Activated naive CD4-positive, alpha-beta T cell treated with anti-CD3 and anti-CD28 coated beads, Interleukin-2, amount 50 U/mL, for 24 hours (primary cell): Measurements from ENCODE around the gene BCAR3.
"Not testable (repeated sequence)": the region's sequence is repeated elsewhere in the genome, so short reads cannot be mapped to it uniquely, and the experiment has no call there.

Experiments used
- H3K27ac Mint-ChIP-seq: one replicate; pipeline ENCODE4 v1.8.0; 2021; ENCODE audit warnings: mild to moderate bottlenecking, mixed read lengths
- H3K27me3 Mint-ChIP-seq: one replicate; pipeline ENCODE4 v1.8.0; 2021; ENCODE audit warnings: mixed read lengths
- H3K36me3 Mint-ChIP-seq: one replicate; pipeline ENCODE4 v1.8.0; 2021; ENCODE audit warnings: mixed read lengths
- H3K4me1 Mint-ChIP-seq: one replicate; pipeline ENCODE4 v1.8.0; 2021; ENCODE audit warnings: mixed read lengths
- H3K4me3 Mint-ChIP-seq: one replicate; pipeline ENCODE4 v1.8.0; 2021; ENCODE audit warnings: mild to moderate bottlenecking, mixed read lengths
- H3K9me3 Mint-ChIP-seq: one replicate; pipeline ENCODE4 v1.8.0; 2021; ENCODE audit warnings: mixed read lengths

BCAR3 gene

DNA sequence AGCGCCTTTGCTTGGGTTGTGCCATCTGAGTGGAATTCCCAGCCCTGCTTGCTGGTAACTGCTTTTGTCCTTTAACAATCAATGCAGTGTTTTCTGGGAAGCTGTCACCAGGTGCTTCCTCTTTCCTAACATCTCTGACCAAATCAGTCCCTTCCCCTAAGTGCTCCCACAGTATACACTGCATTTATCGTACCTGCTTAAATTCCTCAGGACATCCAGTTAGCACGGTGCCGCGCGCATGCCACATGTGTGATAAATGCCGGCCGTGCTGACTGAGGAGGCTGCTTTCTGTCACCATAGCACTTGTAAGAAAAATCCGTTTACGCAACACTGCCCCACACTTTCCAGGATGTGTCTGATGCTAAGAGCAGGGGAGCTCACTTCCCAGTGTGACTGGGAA lies 115.4 kb downstream of the BCAR3 start:
- Mint-ChIP-seq H3K9me3 (no peaks in the 10 kb centered on the region), H3K36me3 (no peaks in the 10 kb centered on the region), H3K27me3 (no peaks in the 10 kb centered on the region), H3K4me3 (no peak overlapping the region), H3K4me1 (no peaks in the 10 kb centered on the region), H3K27ac (no peak overlapping the region)

DNA sequence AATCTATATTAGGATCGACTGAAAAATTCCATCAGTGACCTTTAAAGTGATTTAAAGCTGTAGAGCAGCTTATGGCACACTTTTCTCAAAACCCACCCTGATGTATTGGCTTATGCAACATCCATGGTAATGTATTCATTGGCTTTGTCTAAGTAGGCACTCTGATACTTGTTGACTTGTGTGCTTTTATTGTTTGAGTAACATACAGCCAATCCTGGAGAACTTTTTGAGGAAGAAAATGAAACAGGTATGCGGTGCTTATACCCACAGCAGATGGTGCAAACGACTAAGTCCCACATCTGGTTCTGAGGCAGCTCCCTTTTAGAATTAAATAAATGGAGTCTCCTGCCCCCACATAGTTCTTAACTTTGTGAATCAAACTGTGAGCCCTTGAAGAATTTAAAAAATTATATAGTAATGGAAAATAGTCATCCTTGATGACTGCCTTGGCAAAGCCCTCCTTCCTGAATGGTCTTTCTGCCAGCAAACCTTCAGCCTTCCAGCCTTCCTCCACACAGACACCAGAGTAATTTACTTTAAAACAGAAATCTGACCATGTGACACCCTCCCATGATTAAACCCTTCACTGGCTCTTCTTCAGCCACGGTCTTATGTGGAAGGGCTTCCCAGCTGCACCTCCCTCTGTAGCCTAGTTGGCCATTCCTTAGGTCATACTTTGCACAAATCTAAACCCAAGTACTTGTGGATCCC lies 116.0 kb downstream of the BCAR3 start:
- no peaks in the 10 kb centered on the region for H3K9me3 Mint-ChIP-seq
- H3K4me1 Mint-ChIP-seq = no peaks in the 10 kb centered on the region
- H3K36me3 Mint-ChIP-seq = no peaks in the 10 kb centered on the region
- H3K27ac Mint-ChIP-seq = no peak overlapping the region
- H3K4me3 Mint-ChIP-seq = no peak overlapping the region
- H3K27me3 Mint-ChIP-seq = no peaks in the 10 kb centered on the region

DNA sequence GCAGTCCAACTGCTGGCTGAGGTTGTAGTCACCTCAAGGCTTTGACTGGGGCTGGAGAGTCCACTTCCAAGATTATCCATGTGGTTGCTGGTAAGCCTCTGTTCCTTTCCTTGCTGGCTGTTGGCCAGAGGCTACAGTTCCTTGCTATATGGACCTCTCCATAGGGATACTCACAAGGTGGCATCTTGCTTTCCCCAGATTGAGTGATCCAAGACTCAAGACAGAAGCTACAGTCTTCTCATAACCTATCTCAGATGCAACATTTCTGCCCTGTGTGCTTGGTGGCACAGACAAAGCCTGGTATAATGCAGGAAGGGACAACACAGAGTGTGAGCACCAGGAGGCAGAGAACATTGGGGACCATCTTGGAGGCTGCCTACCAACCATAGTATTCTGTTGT lies 121.9 kb downstream of the BCAR3 start:
- peaks cover 8% of the 10 kb centered on the region for H3K4me1 Mint-ChIP-seq

DNA sequence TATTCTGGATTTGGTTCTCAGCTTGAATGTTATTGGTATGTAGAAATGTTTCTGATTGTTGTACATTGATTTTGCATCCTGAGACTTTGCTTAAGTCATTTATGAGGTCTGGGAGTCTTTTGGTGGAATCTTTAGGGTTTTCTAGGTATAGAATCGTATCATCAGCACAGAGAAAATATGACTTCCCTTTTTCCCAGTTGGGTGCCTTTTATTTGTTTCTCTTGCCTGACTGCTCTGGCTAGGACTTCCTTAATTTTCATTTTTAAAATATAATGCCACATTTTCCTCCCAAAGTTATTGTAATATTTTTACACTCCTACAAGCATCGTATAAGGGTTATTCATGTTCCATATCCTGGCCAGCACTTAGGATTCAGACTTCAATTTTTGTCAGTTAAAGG lies 122.6 kb downstream of the BCAR3 start:
- H3K27me3 Mint-ChIP-seq = peaks cover 2% of the 10 kb centered on the region
- peaks cover 14% of the 10 kb centered on the region for H3K4me1 Mint-ChIP-seq
- H3K9me3 Mint-ChIP-seq = no peaks in the 10 kb centered on the region
- H3K27ac Mint-ChIP-seq = no peak overlapping the region
- no peak overlapping the region for H3K4me3 Mint-ChIP-seq
- H3K36me3 Mint-ChIP-seq = no peaks in the 10 kb centered on the region

More for the DNA sequence above, 121.9 kb downstream of the BCAR3 start:
- Mint-ChIP-seq H3K36me3 (no peaks in the 10 kb centered on the region), H3K27me3 (peaks cover 2% of the 10 kb centered on the region), H3K9me3 (no peaks in the 10 kb centered on the region), H3K4me3 (no peak overlapping the region), H3K27ac (no peak overlapping the region)

- Mint-ChIP-seq H3K36me3 (no peaks in the 10 kb centered on the region), H3K4me1 (peaks cover 15% of the 10 kb centered on the region)
These were observed 125.3 kb downstream of the BCAR3 start for GRCh38 chr1:93556291-93556690.

GRCh38 chr1:93554883-93555872 lies 126.5 kb downstream of the BCAR3 start:
- Mint-ChIP-seq H3K36me3 (no peaks in the 10 kb centered on the region), H3K4me3 (no peak overlapping the region), H3K27ac (no peak overlapping the region), H3K27me3 (peaks cover 6% of the 10 kb centered on the region), H3K9me3 (no peaks in the 10 kb centered on the region), H3K4me1 (peaks cover 15% of the 10 kb centered on the region)

More at GRCh38 chr1:93556291-93556690, 125.3 kb downstream of the BCAR3 start:
- Mint-ChIP-seq H3K4me3 (no peak overlapping the region), H3K27me3 (peaks cover 8% of the 10 kb centered on the region), H3K27ac (no peak overlapping the region), H3K9me3 (no peaks in the 10 kb centered on the region)

DNA sequence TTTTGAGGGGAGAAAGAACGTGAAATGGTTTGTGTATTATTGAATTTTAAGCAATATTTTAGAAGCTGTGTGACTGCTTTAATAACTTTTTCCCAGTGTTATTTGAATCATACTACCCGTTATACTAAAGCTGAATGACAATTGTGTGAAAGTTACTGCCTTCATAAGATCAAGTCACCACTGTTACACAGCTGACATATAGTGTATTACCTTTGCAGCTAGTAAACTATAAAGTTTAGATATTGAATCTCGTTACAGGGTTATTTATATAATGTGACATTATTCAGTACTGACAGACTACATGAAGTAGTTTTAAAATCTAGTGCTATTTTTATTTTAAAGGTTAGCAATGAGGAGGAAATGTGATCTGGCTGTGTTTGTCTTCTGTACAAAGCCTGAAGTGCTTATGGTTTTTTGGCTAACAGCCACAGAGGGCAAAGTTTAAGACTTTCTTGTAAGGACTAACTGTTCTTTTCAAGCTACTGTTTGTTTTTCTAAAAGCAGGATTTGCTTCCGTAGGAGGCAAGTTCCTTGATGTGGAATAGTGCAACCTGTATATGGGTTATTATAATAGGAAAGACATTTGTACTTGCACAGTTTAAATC lies 127.6 kb downstream of the BCAR3 start:
- H3K27me3 Mint-ChIP-seq, H3K27ac Mint-ChIP-seq, H3K9me3 Mint-ChIP-seq, H3K36me3 Mint-ChIP-seq, H3K4me3 Mint-ChIP-seq: not testable (repeated sequence)
- peaks cover 15% of the 10 kb centered on the region for H3K4me1 Mint-ChIP-seq

DNA sequence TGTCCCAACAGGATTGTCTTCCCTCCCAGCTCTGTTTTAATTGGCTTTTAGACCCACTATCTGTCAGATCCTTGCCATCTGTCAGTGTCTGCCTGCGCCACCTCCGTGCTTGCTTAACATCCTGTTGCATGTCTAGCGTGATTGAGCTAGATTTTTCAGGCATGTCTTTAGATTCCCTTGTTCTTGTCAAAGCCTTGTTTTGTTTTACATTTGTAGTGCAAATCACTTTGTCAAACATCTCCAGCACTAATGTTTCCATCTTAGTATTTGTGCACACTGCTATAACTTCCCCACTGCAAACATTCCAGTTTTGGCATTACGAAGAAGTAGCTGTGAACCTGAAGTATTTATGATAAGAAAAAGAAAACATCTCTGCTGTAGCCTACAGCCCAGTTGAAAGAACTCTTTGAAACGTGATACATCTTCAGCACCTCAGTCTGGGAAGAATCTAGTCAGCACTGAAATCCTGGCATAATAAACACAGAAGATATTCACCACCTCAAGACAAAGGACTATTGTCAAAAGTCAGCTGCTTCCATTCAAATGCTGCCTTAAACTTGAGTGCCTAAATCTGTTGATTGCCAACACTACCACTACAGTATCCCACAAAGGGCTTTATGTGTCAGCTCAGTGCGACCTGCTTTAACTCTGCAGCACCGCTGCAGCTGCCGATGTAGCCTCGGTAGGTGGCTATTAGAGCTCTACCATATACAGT lies 128.7 kb downstream of the BCAR3 start:
- H3K4me1 Mint-ChIP-seq = peaks cover 15% of the 10 kb centered on the region
- H3K27me3 Mint-ChIP-seq = peaks cover 6% of the 10 kb centered on the region
- no peaks in the 10 kb centered on the region for H3K9me3 Mint-ChIP-seq
- H3K4me3 Mint-ChIP-seq = no peak overlapping the region
- no peak overlapping the region for H3K27ac Mint-ChIP-seq
- H3K36me3 Mint-ChIP-seq = no peaks in the 10 kb centered on the region

- Mint-ChIP-seq H3K9me3 (no peaks in the 10 kb centered on the region), H3K36me3 (no peaks in the 10 kb centered on the region), H3K27me3 (peaks cover 8% of the 10 kb centered on the region), H3K27ac (no peak overlapping the region), H3K4me3 (no peak overlapping the region), H3K4me1 (peaks cover 8% of the 10 kb centered on the region)
These were observed 131.8 kb downstream of the BCAR3 start for GRCh38 chr1:93549811-93550210.

- peaks cover 1% of the 10 kb centered on the region for H3K4me1 Mint-ChIP-seq
- H3K36me3 Mint-ChIP-seq = no peaks in the 10 kb centered on the region
- H3K4me3 Mint-ChIP-seq = no peak overlapping the region
- peaks cover 8% of the 10 kb centered on the region for H3K27me3 Mint-ChIP-seq
- no peaks in the 10 kb centered on the region for H3K9me3 Mint-ChIP-seq
- H3K27ac Mint-ChIP-seq = no peak overlapping the region
These were observed 132.5 kb downstream of the BCAR3 start for GRCh38 chr1:93549131-93549530.

- no peaks in the 10 kb centered on the region for H3K9me3 Mint-ChIP-seq
- peaks cover 4% of the 10 kb centered on the region for H3K27me3 Mint-ChIP-seq
- H3K27ac Mint-ChIP-seq = no peak overlapping the region
These were observed 135.3 kb downstream of the BCAR3 start for GRCh38 chr1:93546162-93546863.

GRCh38 chr1:93542398-93542797 lies 139.2 kb downstream of the BCAR3 start:
- Mint-ChIP-seq H3K36me3 (no peaks in the 10 kb centered on the region), H3K4me1 (no peaks in the 10 kb centered on the region), H3K27me3 (peaks cover 4% of the 10 kb centered on the region), H3K27ac (no peak overlapping the region), H3K9me3 (no peaks in the 10 kb centered on the region), H3K4me3 (no peak overlapping the region)

More at GRCh38 chr1:93546162-93546863, 135.3 kb downstream of the BCAR3 start:
- no peaks in the 10 kb centered on the region for H3K36me3 Mint-ChIP-seq
- H3K4me3 Mint-ChIP-seq = no peak overlapping the region
- no peaks in the 10 kb centered on the region for H3K4me1 Mint-ChIP-seq

DNA sequence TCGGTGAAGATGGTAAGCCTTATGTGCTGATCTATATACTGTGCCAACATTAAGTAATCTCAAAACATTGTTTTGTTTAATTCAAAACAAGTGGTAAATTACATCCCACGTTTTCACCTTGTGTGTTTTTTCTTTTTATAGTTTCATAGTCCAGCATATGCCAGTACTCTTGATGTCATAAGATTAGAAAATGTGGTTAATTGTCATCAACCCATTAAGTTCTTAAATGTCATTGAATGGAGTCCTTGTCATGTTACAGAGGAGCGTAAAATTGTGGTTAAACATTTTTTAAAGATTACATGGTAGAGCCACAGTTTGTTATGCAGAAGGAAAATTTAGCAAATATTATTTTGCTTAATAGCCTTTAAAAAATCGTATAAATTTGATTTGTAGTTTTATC lies 140.6 kb downstream of the BCAR3 start:
- Mint-ChIP-seq H3K27ac (no peak overlapping the region), H3K9me3 (no peaks in the 10 kb centered on the region), H3K4me3 (no peak overlapping the region), H3K27me3 (peaks cover 4% of the 10 kb centered on the region), H3K4me1 (no peaks in the 10 kb centered on the region), H3K36me3 (no peaks in the 10 kb centered on the region)

- no peaks in the 10 kb centered on the region for H3K27me3 Mint-ChIP-seq
- H3K27ac Mint-ChIP-seq = no peak overlapping the region
- no peaks in the 10 kb centered on the region for H3K4me1 Mint-ChIP-seq
- H3K4me3 Mint-ChIP-seq = no peak overlapping the region
- H3K9me3 Mint-ChIP-seq = no peaks in the 10 kb centered on the region
- H3K36me3 Mint-ChIP-seq = no peaks in the 10 kb centered on the region
These were observed 143.7 kb downstream of the BCAR3 start for GRCh38 chr1:93537924-93538323.

- Mint-ChIP-seq H3K36me3 (no peaks in the 10 kb centered on the region), H3K9me3 (no peaks in the 10 kb centered on the region), H3K4me3 (no peak overlapping the region), H3K27ac (no peak overlapping the region), H3K27me3 (no peaks in the 10 kb centered on the region), H3K4me1 (no peaks in the 10 kb centered on the region)
These were observed 144.2 kb downstream of the BCAR3 start for GRCh38 chr1:93537396-93537795.
